BLaER1 treated with 17β-estradiol and CSF1 and Interleukin-3, amounts not matched to agents 10 nM and 100 nM (cell line): Measurements from ENCODE around the gene PRUNE2.
A peak's percentile ranks its signal among the peaks of the same experiment; 100 is the strongest.
"Not testable (repeated sequence)": the region's sequence is repeated elsewhere in the genome, so short reads cannot be mapped to it uniquely, and the experiment has no call there.

Source experiments
- H3K27ac ChIP-seq, 11 experiments: shearing (Covaris generic); formaldehyde crosslinking; 2 replicates each; pipeline ENCODE4 v1.8.1; 2022
- H3K27me3 ChIP-seq, 11 experiments: shearing (Covaris generic); formaldehyde crosslinking; 2 replicates each; pipeline ENCODE4 v1.8.1; 2022
- H3K36me3 ChIP-seq, 11 experiments: shearing (Covaris generic); formaldehyde crosslinking; 2 replicates each; pipeline ENCODE4 v1.8.1; 2022
- H3K4me1 ChIP-seq, 10 experiments: shearing (Covaris generic); formaldehyde crosslinking; 2 replicates each; pipeline ENCODE4 v1.8.1; 2022
- H3K4me2 ChIP-seq, 11 experiments: shearing (Covaris generic); formaldehyde crosslinking; 2 replicates each; pipeline ENCODE4 v1.8.1; 2022
- H3K4me3 ChIP-seq, 10 experiments: shearing (Covaris generic); formaldehyde crosslinking; 2 replicates each; pipeline ENCODE4 v1.8.1; 2022
- H3K9ac ChIP-seq, 11 experiments: shearing (Covaris generic); formaldehyde crosslinking; 2 replicates each; pipeline ENCODE4 v1.8.1; 2022
- H3K9me3 ChIP-seq, 11 experiments: shearing (Covaris generic); formaldehyde crosslinking; replicated peaks in 1 of 11; 2 replicates each; pipeline ENCODE4 v1.8.1; 2022
- H4K20me1 ChIP-seq, 11 experiments: shearing (Covaris generic); formaldehyde crosslinking; 2 replicates each; pipeline ENCODE4 v1.8.1; 2022
- Cebpa-rat ChIP-seq, 11 experiments: shearing (Covaris generic); IDR thresholded peaks; 2 replicates each; pipeline ENCODE4 v1.8.1; 2022

PRUNE2 gene

DNA sequence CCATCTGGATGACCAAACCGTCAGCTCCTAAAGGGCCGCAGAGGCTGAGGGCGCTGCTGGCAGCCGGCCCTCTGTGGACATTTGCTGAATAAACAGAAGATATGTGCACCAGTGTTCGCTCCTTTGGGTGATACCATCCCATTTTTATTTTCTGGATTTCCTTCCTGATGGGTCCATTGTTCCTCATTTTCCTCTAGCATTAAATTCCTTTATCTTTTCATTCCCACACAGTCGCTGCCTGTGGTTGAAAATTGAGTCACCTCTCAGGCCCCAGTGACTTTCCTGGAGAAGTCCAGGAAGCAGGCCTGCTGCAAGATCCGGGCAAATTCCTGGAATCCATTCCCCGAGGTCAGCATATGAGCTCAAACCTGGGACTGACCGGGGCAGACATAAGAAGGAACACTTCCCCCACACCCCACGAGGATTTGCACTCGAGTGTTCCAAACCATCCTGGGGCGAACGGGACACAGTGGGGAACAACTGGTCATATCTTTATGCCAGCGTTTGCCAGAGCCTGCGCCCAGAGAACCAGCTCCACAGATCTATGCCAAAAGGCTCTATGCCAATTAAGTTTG, 228.3 kb downstream of the PRUNE2 start:
- no peak overlapping the region for H3K27ac ChIP-seq
- no peaks in the 10 kb centered on the region for H4K20me1 ChIP-seq
- no peak overlapping the region for H3K4me2 ChIP-seq

DNA sequence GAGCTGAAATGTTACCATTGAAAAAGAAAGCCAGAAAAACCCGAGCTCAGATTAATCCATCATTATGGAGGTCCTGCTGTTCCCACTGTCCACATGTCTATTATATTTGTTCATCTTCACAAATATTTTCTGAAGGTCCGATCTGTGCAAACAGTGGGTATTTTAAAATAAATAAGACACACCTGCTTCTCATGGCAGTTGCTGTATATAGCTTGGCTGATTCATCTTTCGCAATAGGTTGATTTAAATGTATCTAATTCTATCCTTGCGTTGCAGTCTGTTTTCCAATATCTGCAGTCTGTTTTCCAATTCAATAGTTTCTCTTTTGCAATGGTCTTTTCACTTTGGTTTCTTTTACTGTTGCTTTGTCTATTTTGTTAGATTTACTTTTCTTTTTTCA, 229.1 kb downstream of the PRUNE2 start:
- Histone ChIP-seq H3K27me3 (no peaks in the 10 kb centered on the region), H3K4me3 (no peak overlapping the region), H3K4me2 (no peak overlapping the region), H3K27ac (no peak overlapping the region), H3K36me3 (no peaks in the 10 kb centered on the region), H3K9ac (no peak overlapping the region), H3K4me1 (no peaks in the 10 kb centered on the region), H3K9me3 (peaks cover 6 to 24% (median 20%) of the 10 kb centered on the region in 11 experiments; a peak in 17 of 22 replicates), H4K20me1 (no peaks in the 10 kb centered on the region)
- peak in 1 of 11 experiments; percentile 31; a peak in 1 of 22 replicates for TF ChIP-seq Cebpa-rat (IDR thresholded peaks at IDR 0.05)

More for the DNA sequence above, 228.3 kb downstream of the PRUNE2 start:
- no peaks in the 10 kb centered on the region for H3K36me3 ChIP-seq
- peaks cover 6 to 24% (median 20%) of the 10 kb centered on the region in 11 experiments; a peak in 17 of 22 replicates for H3K9me3 ChIP-seq
- no peak overlapping the region for H3K9ac ChIP-seq
- H3K4me1 ChIP-seq, result no peaks in the 10 kb centered on the region
- no peak for TF ChIP-seq Cebpa-rat (IDR thresholded peaks at IDR 0.05)
- no peaks in the 10 kb centered on the region for H3K27me3 ChIP-seq
- H3K4me3 ChIP-seq, result no peak overlapping the region

DNA sequence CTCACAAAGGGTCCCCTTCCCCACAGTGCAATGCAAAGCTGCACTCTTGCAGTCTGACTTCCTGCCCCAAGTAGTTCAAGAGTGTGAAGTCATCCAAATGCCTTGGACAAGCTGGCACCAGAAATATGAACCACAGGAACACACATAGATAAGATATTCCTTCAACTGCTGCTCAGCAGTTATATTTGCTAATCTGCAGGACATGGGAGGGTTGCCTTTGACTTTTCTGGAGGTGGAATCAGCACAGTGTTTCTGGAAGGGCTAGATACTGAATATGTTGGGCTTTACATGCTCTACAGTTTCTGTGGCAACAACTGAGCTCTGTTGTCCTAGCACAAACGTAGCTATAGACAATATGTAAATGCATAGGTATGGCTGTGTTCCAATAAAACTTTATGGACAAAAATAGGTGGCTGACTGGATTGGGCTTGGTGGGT, 238.4 kb downstream of the PRUNE2 start:
- no peak for TF ChIP-seq Cebpa-rat (IDR thresholded peaks at IDR 0.05)
- H3K9ac ChIP-seq, result no peak overlapping the region
- no peak overlapping the region for H3K4me2 ChIP-seq
- H3K27ac ChIP-seq, result no peak overlapping the region
- H3K9me3 ChIP-seq, result peaks cover 0 to 6% (median 0%) of the 10 kb centered on the region in 11 experiments; a peak in 4 of 22 replicates
- H4K20me1 ChIP-seq, result no peaks in the 10 kb centered on the region
- no peak overlapping the region for H3K4me3 ChIP-seq
- no peaks in the 10 kb centered on the region for H3K27me3 ChIP-seq
- H3K4me1 ChIP-seq, result peaks cover 8 to 11% (median 9%) of the 10 kb centered on the region in 10 experiments
- H3K36me3 ChIP-seq, result no peaks in the 10 kb centered on the region

DNA sequence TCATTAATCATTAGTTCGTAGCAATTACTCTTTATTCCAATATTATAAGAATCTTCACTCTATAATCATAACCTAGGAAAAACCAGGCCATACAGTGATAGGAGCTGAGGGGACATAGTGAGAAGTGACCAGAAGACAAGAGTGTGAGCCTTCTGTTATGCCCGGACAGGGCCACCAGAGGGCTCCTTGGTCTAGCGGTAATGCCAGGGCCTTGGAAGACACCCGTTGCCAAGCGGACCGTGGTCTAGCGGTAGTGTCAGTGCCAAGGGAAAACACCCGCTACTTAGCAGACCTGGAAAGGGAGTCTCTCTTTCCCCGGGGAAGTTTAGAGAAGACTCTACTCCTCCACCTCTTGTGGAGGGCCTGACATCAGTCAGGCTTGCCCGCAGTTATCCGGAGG, 239.9 kb downstream of the PRUNE2 start:
- H3K27me3 ChIP-seq, H4K20me1 ChIP-seq, H3K4me3 ChIP-seq, H3K27ac ChIP-seq, H3K9ac ChIP-seq, H3K36me3 ChIP-seq, H3K9me3 ChIP-seq: not testable (repeated sequence)
- Histone ChIP-seq H3K4me2 (peak overlapping the region in 7 of 11 experiments; percentile 7 to 47 (median 28); a peak in 3 of 22 replicates), H3K4me1 (peaks cover 10 to 15% (median 11%) of the 10 kb centered on the region in 10 experiments)

DNA sequence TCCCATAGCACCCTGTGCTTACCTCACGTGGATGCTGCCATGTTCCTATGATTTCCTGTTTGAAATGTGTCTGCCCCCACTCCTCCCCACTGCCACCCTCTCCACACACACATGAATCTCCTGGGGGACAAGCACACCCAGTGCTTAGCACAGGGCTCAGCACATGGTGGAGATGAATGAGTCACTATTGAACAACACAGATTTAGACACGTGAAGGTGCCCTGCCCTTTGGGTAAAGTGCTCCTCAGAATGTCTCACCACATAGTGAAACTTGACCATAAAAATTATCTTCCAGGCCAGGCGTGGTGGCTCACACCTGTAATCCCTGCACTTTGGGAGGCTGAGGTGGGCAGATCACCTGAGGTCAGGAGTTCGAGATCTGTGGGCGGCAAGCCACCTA, 240.5 kb downstream of the PRUNE2 start:
- Histone ChIP-seq H3K9me3 (peaks cover 0 to 7% (median 5%) of the 10 kb centered on the region in 11 experiments; a peak in 6 of 22 replicates), H3K4me3 (no peak overlapping the region), H3K9ac (no peak overlapping the region), H3K36me3 (no peaks in the 10 kb centered on the region), H3K4me2 (no peak overlapping the region), H3K4me1 (peaks cover 10 to 15% (median 11%) of the 10 kb centered on the region in 10 experiments), H3K27ac (no peak overlapping the region), H3K27me3 (no peaks in the 10 kb centered on the region), H4K20me1 (no peaks in the 10 kb centered on the region)
- no peak for TF ChIP-seq Cebpa-rat (IDR thresholded peaks at IDR 0.05)

DNA sequence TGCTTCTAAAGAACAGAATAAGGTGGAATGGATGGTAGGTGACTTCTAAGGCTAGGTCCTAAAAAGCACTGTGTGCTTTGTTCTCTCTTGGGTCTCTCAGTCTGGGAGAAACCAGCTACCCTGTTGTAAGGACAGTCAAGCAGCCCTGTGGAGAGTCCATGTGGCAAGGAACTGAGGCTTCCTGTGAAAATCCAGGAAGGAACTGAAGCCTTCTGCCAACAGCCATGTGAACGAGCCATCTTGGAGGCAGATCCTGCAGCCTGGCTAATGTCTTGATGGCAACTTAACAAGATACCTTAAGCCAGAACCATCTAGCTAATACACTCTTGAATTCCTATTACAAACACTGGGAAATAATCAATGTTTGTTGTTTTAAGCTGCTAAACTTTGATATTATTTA, 241.8 kb downstream of the PRUNE2 start:
- peaks cover 0 to 7% (median 0%) of the 10 kb centered on the region in 11 experiments; a peak in 3 of 22 replicates for H3K9me3 ChIP-seq
- no peaks in the 10 kb centered on the region for H3K27me3 ChIP-seq
- no peak for TF ChIP-seq Cebpa-rat (IDR thresholded peaks at IDR 0.05)
- H4K20me1 ChIP-seq, result no peaks in the 10 kb centered on the region
- no peak overlapping the region for H3K9ac ChIP-seq
- no peak overlapping the region for H3K4me3 ChIP-seq
- H3K4me1 ChIP-seq, result peaks cover 10 to 15% (median 11%) of the 10 kb centered on the region in 10 experiments
- no peaks in the 10 kb centered on the region for H3K36me3 ChIP-seq
- H3K27ac ChIP-seq, result no peak overlapping the region
- no peak overlapping the region for H3K4me2 ChIP-seq

DNA sequence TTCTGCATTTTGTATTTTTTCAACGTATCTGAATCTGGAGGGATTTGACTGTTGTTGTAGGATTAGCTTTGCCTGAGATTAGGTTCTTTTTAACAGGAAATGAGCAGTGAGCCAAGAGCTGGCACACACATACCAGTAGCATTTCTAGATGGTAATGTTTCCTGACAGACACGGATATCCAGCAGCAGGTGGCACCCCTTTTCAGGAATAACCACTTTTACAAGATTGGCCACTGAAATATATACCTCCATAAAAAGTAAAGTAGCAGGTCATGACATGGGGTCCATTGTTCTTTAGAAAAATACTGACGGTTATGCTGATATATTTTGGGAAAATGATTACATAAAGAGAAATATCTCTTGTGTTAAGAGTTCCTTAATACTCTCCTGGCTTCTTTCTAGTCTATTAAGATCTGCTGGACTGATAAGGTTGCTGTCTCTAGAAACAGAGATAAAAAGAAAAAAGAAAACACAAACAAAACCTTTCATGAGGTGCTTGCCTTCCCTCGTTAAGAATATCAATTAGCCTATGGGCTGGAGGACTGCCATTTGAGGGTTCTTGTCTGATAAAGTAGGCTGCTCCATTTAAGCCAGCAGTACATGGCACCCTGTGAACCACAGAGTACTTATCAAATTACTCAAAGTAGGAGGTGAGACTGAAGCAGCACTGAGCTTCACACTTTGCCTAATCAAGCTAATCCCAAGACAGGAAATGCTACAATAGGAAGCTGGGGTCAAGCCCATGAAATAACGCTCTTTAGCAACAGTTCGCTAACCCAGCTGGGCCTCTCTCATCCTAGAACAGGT, 243.2 kb downstream of the PRUNE2 start:
- Histone ChIP-seq H4K20me1 (no peaks in the 10 kb centered on the region), H3K9ac (no peak overlapping the region), H3K4me2 (peak overlapping the region; percentile 32 to 60 (median 46)), H3K27me3 (no peaks in the 10 kb centered on the region), H3K36me3 (no peaks in the 10 kb centered on the region), H3K27ac (no peak overlapping the region), H3K4me3 (no peak overlapping the region), H3K9me3 (peaks cover 0 to 7% (median 0%) of the 10 kb centered on the region in 11 experiments; a peak in 3 of 22 replicates), H3K4me1 (peaks cover 18 to 29% (median 20%) of the 10 kb centered on the region in 10 experiments)
- TF ChIP-seq Cebpa-rat (IDR thresholded peaks at IDR 0.05), result no peak

DNA sequence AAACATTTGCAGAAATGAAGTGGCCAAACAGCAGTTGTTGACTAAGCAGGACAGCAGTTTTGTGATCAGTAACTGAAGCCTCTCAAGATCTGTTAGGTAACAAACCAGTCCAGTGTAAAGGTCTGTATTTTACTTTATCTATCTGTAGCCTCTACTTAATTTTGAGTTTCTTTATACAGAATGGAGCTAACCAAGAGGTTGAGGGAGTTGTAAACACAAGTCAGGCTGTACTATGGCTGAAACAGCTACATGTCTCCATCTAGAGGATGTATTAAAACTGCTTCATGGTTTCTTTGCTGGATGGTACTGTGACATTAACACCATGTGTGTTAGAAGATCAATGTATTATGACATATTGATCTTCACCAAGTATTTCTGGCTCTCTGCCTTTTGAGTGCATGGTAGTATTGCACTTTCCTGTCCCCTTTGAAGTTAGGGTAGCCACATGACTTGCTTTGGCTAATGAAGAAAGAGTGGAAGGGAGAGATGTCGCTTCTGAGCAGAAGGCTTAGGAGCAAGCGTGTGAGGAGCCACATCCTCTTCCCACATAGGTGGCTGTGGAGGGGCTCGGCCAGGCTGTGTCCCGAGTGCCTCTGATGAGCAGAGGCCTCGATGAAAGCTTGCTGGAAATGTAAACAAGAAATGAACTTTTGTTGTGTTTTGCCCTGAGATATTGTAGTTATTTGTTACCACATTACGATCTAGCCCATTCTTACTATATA, 247.2 kb downstream of the PRUNE2 start:
- peak overlapping the region in 10 of 11 experiments; percentile 52 to 94 (median 63); a peak in 15 of 22 replicates for H3K4me2 ChIP-seq
- no peak overlapping the region for H3K9ac ChIP-seq
- H3K27me3 ChIP-seq, result no peaks in the 10 kb centered on the region
- H3K36me3 ChIP-seq, result no peaks in the 10 kb centered on the region
- peaks cover 47 to 69% (median 58%) of the 10 kb centered on the region in 10 experiments for H3K4me1 ChIP-seq
- H3K4me3 ChIP-seq, result no peak overlapping the region
- peak overlapping the region in 2 of 11 experiments; percentile 0 to 15; a peak in 1 of 22 replicates for H3K27ac ChIP-seq
- H3K9me3 ChIP-seq, result peaks cover 0 to 7% (median 0%) of the 10 kb centered on the region in 11 experiments; a peak in 3 of 22 replicates
- TF ChIP-seq Cebpa-rat (IDR thresholded peaks at IDR 0.05), result no peak
- H4K20me1 ChIP-seq, result no peaks in the 10 kb centered on the region

DNA sequence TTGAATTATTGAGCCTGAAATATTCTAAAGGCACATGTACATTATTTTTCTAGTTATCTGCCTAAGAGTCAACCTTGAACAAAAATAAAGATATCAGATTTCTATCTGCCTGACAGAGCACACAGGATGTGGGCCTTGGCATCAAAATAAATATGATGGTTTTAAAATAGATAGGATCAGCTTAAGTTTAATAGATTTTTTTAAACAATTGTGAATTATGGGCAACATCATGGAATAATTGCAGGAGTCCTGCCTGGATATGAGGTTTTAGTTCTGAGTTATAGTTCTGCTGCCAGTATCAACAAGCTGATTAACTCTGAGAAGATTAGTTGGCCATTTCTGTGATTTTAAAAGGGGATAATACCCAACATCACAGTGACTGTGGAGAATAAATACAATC, 248.6 kb downstream of the PRUNE2 start:
- TF ChIP-seq Cebpa-rat (IDR thresholded peaks at IDR 0.05), result no peak
- Histone ChIP-seq H3K9ac (no peak overlapping the region), H3K4me3 (no peak overlapping the region), H3K27me3 (no peaks in the 10 kb centered on the region), H4K20me1 (no peaks in the 10 kb centered on the region), H3K4me1 (peaks cover 40 to 68% (median 52%) of the 10 kb centered on the region in 10 experiments), H3K36me3 (no peaks in the 10 kb centered on the region), H3K4me2 (peak overlapping the region; percentile 36 to 94 (median 62); a peak in 20 of 22 replicates), H3K9me3 (peaks cover 0 to 7% (median 0%) of the 10 kb centered on the region in 11 experiments; a peak in 3 of 22 replicates), H3K27ac (peak overlapping the region in 3 of 11 experiments; percentile 2 to 15 (median 11); a peak in 3 of 22 replicates)
